T1000 (cell line): ENCODE data around the gene MYH3.
"Not testable (repeated sequence)": the region's sequence is repeated elsewhere in the genome, so short reads cannot be mapped to it uniquely, and the experiment has no call there.

Experiments used
- DNase-seq: peaks from one replicate; lab custom pipeline; 2025; ENCODE audit warnings: mixed read lengths; lab: John Stamatoyannopoulos, UW

Gene MYH3

DNA sequence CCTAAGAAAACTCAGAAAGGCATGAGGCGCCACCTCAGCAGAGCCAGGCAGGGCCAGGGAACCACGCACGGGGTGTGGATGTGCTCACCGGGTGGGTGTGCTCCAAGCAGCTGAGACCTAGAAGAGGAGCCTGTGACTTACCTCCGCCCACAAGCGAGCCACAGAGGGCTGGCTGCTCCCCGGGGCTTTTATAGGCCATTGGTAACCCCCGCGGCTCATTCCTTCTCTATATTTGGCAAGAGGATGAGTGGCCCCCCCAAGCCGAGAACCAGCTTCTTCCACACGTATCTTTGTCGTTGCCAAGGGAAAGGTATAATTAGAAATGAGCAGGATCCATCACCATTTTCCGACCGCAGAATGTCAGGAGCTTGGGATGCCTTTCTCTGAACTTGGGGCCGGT lies at the start of gene MYH3:
Gene MYH3 (minus strand): TSS at position 162 of the 400 bp plus-strand sequence. CDS start 2,245 bp downstream, outside the sequence.
- no peak for DNase-seq

DNA sequence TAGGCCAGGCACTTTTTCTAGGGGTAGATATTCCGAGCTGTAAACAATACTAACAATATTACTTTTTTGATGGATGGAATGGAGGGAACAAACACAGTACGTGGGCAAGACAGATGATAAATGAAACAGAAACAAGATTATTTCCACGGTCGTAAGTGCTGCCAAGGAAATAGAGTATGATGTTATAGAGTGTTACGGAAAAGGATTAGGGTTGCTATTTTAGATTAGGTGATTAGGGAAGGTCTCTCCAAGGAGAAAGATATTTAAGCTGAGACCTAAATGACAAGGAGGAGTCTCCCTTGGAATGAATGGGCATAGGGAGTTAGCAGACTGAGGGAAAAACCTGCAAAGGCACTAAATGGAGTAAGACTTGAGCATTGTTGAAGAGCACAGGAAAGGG lies 48.6 kb upstream of the MYH3 start:
- DNase-seq: no peak

DNA sequence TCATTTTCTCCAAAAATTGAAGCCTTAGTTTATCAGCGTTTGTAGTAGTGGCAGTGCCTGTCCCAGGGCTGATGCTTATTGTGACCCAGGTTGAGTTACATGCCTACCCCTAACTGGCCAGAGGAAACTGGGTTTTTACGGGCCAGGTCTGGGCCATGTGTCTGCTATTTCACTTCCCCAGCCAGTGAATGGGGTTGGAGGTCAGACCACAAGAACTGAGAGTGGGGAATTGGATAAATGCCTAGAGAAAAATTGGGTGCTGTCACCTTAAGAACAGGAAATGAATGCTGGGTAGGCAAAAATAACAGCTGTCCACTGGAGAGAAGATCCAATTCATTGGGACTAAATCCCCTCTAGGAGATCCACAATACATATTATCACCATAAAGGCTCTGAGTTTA lies 45.5 kb upstream of the MYH3 start:
- DNase-seq: no peak

DNA sequence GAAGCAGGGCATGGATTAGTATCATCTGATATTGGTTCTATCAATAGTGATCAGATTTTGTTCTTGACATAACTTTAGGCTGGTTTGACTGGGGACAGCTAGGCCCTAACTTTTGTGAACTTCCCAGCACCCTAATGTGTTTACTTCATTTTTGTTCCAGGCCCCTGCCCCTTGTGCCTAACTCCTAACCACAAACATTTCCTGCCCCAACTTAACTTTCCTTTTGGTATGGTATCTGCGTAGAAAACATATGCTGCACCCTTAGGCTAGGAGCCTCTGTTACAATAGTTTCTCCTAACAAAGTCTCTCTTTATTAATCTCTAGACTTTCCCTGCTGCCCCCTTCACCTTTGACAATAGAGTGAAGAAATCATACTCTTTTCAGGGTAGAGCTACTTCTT lies 42.7 kb upstream of the MYH3 start:
- DNase-seq: no peak

DNA sequence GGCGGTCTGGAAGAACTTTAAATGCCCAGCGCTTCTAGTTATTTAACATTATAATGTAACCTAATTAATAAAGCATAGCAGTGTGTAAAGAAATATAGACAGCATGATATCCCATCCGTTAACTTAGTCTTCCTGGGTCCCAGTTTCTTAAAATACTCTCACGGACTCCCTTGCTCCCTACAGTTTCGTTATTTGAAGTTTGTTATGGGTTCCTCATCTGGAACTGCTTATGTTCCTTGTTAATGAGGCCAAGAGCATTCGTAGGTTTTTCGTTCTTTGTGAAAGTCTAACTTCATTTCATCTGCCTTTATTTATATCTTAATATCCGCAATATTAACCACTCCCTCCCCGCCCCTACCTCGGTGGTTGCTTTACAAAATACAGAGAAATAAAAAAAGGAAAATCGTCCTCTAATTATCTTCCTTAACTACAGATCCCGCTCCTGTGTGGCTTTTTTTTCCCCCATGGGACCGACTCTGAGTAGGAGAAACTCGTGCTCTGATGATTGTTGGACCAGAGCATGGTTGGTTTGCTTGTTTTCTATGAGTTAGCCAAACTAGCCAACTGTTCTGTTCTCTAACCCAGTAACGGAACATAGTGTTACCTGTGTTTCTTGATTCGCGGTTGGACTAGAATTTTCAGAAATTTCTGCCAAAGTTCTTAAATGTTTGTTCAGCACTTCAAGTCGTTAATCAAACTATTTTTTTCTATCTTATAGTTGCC lies 41.1 kb upstream of the MYH3 start:
- no peak for DNase-seq

DNA sequence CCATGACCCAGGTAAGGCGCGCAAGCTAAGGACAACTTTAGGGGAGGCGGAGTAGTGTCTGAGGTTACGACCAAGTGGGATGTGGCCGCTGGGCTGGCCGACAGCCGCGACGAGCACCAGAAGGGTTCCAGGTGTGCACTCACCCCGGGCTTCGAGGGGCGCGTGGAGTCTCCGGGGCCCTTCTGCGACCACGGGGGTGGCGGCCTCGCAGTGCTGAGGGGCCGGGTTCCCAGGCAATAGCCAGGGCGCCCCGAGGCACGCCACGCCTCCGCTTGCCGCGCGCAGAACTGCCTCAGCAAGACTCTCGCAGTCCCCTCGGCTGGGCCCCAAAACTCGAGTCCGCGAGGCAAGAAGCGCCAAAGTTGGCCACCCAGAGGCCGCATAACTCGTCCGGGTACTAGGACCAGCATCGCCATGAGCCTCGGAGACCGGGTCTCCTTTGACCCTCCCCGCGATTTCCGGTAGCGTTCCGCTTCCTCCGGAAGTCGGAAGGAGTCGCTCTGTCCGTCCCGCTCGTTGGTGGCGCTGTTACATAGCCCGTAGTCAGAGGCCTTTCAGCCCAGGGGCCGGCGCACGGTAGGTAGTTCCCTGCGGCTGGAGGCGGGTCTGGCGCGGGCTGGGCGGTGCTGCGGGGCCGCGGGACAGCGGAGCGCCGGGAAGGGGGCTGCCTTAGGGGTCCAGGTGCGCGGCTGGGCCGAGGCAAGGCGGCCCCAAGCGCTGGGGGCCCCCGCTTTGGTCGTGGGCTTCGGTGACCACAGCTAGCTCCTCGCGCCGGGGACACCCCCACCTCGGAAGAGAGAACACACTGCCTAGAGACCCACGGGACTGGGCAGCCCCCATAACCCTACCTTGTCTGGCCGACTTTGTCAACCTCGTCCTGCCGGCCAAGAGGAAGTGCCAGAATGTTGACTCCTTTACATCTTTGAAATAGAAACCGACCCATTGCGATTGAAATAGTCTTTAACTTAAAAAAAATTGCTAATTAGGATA lies 40.3 kb upstream of the MYH3 start, which contains the start of the genes ADPRM and SCO1:
Gene ADPRM (plus strand): TSS at position 503 of the 990 bp plus-strand sequence. CDS start 7,333 bp downstream, outside the sequence.
Gene SCO1 (minus strand): TSS at position 442 of the 990 bp plus-strand sequence. CDS start 26 bp downstream, at position 416.
- DNase-seq: peak; percentile 86

DNA sequence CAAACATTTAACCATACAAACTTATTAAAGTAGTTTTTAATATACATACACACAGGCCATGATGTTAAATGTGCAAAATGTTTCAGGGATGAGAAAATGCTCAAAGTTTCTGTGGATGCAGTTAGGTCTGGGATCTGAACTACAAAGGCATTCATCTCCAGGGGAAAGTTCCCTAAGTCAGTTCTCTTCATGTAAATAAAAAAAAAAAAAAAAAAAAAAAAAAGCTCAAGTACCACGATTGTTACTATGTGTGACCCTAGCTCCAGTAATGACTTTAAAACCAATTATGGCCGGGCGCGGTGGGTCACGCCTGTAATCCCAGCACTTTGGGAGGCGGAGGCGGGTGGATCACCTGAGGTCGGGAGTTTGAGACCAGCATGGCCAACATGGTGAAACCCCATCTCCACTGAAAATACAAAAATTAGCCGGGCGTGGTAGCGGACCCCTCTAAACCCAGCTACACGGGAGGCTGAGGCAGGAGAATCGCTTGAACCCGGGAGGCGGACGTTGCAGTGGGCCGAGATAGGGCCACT lies 38.8 kb upstream of the MYH3 start:
- not testable (repeated sequence) for DNase-seq

DNA sequence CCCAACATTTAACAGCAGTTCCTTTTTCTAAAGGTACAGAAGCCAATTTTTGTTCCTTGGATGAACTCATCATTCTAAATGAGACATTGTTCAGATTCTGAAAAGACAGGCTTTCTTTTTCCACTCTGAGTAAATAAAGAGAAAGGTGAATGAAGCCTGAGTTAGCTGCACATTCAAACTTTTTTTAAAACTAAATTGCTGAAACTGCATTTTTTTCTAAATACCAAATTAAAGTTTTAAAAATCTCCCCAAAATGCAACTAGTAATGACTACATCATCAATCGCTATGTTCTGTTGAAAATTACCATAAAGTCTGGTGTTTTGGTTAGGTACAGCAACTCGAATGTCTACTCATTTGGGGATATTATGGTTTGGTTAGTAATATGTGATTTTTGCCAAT lies 30.4 kb upstream of the MYH3 start:
- DNase-seq: no peak

DNA sequence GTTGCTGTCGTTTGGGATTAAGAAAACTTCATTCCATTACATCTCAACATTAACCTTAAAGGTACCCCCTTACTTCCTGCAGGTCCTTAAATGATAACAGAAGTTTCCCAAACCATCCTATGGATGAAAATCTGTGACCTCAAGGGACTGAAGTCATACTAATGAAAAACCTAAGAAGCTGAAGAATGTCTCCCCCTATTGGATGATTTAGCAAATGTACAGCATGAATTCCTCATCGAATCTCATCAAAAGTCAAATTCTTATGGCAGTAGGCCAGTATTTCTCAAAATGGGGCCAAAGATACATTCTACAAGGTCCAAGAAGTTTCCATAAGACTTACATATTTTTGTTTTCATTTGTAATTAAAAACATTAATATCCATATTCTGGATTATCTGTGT lies 26.7 kb upstream of the MYH3 start:
- no peak for DNase-seq

DNA sequence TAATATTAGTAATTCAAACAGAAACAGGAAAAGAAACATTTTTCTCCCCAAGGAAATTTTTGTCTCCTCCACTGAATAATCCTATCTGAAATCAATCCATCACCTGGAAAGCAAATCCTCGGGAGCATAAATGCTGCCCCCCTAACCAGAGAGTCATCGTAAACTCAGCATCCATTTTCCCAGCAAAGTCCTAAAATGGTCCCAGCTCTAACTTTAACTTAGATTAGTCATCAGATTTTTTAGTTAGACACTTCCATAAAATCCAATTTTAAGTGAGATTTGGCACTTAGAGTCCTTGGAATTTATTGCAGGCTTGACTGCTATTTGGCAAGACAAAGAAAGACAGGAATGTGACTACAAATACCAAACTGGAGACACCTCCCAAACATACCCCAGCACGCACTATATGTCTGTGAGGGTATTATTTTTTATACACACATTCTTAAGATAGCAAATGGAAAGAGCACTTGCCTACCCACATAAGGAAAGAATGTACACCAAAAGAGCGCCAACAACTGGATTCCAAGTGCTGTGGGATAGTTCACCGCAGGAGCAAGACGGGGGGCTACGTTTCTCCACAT lies 24.8 kb upstream of the MYH3 start:
- DNase-seq: no peak

DNA sequence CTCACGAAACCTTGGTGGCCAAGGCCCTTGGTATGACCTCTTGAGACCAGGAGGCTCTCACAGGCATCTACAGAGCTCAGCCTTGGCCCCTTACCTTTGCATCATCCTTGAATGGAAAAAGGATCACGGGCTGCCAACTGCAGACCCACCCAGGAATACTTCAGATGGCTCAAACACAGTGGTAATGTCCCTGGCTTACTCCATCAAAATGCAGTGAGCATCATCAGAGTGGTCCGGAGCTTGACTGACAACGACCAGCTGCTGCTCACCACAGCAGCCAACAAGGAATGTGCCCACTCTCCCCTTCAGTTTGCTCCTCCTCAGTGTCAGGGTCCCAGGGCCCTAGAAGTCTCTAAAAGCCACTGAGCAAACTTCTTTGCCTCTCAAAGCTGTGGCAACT lies 17.6 kb upstream of the MYH3 start:
- no peak for DNase-seq

DNA sequence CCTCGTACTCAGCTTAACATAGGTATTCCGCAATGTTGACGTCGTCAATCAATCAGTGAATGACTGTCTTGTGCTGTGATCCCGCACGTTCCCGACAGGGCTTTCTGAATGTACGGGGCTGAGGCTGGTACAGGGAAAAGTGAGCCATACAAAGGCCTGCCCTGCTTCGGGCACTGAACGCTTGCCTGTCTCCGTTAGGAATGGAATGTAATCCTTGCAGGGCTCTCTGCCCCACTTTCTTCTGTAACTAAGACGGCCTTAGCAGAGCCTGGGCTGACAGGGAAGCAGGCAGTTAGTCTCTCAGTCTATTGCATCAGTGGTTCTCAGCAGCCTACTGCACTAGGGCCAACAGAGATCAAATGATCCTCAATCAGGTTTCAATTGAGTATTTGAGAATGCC lies 16.2 kb upstream of the MYH3 start:
- no peak for DNase-seq

DNA sequence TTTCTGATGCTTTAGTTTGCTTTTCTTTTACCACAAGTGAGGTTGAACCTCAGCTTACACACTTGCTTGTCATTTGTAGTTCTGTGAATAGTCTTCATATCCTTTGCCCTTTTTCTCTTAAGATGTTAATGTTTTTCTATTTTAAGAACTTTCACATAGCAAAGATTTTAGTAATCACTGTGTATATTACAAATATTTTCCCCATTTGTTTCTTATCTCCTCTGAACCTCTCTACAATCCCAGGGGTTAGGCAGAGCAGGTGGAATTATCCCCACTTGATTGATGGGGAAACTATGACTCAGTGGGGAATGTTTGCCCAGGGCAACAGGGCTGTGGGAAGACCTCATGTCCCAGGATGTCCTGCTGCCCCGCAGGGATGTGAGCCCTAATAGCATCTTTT lies 11.7 kb upstream of the MYH3 start:
- DNase-seq: no peak

DNA sequence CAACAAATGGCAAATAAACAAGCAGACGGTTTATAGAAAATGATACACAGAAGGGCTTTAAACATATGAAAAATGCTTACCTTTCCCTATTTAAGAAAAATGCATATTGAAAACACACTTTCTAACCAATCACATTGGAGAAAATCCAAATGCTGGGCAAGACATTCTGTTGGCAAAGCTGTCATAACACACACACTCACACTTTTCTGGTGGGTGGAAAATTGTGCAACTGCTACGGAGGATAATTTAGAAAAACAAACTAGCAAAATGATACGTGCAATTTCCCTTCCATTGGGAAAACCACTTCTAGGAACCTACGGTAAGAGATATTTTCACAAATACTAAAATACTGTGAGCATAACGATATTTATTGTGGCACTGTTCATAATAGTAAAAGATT lies 9.8 kb upstream of the MYH3 start:
- no peak for DNase-seq

DNA sequence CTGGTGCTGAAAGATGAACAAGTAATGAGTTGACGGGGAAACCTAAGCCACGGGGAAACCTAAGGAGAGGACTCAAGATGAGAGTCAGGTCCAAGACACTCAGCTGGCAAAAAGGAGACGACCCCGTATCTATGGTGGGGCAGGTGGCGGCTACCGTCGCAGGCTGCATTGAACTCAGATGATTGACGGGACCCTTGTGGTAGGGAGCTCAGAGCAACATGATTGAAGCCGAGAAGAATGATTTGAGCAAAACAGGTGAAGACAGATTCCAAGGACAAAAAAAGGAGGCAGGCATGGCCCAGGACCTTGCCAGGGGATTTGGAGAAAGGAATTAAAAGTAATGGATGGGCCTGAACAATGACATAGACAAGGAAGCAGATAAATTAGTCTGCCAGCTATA lies 7.5 kb upstream of the MYH3 start:
- no peak for DNase-seq

DNA sequence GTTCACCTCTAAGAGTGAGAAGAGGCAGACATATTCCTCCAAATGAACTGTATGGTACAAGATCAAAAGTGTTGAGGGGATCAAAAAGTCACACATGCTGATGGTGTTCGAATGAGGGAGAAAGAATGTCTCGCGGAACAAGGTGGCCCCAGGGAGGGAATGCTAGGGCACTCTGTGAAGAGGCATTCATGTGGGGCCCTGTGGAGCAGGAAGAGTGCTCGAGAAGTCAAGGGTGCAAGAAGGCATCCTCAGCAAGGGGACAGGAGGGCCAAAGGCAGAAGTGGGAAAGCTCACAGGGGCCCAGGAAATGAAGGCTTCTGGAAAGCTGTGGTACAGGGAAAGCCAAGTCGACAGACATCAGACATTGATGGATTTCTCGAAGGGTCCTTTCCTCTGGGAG lies 6.1 kb upstream of the MYH3 start:
- no peak for DNase-seq

DNA sequence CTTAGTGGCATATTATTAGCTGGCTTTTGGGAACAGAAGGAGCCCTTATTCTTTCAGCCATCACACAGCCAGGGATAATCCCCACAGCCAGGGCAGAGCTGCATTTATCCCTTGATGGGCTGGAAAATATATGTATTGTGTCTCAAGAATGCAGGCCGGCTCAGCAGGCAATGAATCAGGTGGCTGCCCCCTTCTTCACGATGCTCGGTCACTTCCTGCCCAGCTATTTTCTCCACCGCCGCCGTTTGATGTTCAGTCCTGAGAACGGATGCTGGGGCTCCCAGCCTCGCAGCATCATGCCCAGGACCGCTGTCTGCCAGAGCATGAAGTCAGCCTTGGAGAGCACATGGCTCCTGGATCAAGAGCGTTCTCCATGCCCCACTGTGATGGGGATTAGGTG lies 4.3 kb upstream of the MYH3 start:
- no peak for DNase-seq

DNA sequence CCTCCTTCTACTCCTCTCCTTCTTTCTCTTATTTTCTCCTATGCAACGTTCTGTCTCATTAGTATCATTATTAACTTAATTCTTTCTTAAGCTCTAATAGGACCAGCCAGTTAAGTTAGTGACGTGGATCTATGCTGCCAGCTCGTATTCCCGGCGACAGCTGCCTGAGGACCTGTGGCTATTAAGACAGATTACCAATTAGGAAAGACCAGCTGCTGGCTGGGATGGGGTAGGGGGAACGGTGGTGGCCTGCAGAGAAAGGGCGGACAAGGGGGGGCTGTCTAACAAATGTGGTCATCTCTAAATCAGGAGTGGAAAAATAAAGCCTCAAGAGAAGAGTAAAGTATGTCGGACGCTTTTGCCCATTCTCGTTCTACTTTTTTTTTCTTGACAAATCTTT lies 770 bp upstream of the MYH3 start:
- no peak for DNase-seq

DNA sequence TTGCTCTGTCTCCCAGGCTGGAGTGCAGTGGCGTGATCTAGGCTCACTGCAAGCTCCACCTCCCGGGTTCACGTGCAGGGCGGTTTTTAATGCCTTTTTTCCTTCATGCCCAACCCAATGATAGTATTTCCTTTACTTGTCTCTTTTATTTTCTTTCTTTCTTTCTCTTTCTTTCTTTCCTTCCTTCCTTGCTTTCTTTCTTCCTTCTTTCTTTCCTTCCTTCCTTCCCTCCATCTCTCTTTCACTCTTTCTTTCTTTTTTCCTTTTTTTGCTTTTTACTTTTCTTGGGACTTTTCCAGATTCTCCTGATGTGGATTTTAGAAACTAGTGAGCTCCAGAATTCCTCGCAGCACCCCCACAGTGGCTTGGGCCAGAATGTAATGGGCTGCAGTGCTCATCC lies 3.1 kb downstream of the MYH3 start:
- no peak for DNase-seq

DNA sequence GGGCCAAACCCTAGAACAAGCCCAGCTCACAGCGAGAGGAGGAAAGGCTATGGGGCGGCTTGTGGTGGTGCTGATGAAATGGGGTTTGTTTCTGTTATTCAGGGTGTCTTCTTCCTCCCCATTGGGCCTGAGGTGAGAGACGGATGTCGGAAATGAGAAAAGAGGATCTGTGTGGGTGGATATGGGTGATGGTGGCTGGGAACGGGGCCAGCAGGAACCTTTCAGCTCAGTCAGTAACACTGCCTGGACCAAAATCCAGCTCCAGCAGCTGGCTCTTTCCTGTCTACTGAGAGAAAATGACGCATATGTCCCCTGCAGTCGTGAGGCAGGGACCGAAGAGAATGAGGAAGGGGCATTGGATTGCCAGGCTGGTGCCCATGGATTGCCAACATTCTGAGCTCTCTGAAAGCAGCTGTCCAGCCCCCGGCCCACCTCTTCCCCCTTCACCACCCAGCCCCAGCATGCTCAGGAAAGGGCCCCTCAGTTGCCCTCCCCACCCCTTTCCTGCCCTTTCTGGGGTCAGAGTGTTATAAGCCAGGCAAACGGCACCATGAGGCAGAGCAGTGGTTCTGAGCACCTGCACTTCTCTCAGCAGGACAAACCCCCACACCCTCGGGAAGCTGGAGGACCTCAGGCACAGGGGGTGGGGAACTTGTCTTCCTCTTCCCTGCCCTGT lies 4.0 kb downstream of the MYH3 start:
- no peak for DNase-seq

DNA sequence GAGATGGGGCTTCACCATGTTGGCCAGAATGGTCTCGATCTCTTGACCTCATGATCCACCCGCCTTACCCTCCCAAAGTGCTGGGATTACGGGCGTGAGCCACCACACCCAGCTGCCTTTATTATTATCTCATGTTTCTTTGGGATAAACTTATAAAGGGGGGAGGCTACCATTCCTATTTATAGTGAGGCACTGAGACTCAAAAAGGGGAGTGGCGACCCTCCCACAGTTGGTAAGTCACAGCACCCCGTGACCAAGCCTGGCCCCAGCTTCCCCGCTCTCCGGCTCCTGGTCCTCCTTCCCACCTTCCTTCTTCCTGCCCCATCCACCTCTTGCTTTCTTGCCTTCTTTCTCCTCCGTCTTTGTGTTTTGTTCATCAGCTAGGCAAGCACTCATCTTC lies 5.2 kb downstream of the MYH3 start:
- DNase-seq: no peak

DNA sequence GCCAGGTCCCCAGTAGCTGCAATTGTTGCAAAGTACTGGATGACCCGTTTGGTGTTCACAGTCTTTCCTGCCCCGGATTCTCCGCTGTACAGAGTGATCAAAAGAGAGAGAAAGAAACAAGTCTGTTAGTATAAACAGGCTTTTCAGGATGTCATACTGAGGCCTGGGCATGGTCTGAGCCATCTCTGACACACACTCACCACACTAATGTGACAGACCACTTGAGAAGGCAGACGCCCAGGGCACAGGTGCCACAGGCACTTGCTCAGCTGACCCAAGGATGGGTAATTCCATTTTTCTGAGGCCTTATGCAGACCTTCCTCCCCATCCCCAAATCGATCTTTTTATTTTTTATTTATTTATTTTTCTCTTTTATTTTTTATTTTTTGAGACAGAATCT lies 7.5 kb downstream of the MYH3 start:
- no peak for DNase-seq
